Naive thymus-derived CD4-positive, alpha-beta T cell (primary cell): ENCODE results near the gene ZNF248. TPM values are rescaled to one million over a fixed set of nuclear protein-coding genes. Genes with fewer than 3 reads are reported as not detected.

ENCODE experiments used
- ATAC-seq: fragments of 150-1000 bp; cut with Tn5 transposase; 2 replicates; pipeline ENCODE4 v1.10.0; 2021; ENCODE audit warnings: mild to moderate bottlenecking, moderate library complexity
- CTCF ChIA-PET: fragments of 350-600 bp; sonication (Branson Sonifier 250); formaldehyde crosslinking; loops from one replicate; lab custom pipeline; 2021; ENCODE audit warnings: antibody characterized with exemption; lab: Charles Lee
- POLR2A ChIA-PET: fragments of 350-600 bp; sonication (Branson Sonifier 250); formaldehyde crosslinking; loops from one replicate; lab custom pipeline; 2021; ENCODE audit warnings: antibody characterized with exemption, inconsistent platforms; lab: Charles Lee
- DNase-seq, 9 donors: peaks; one replicate each; pipeline versions ENCODE4 v3.0.0 to v3.0.0-alpha.2; 2020 to 2022; ENCODE audit warnings: mixed read lengths in 1 of 9
- H3K27ac ChIP-seq: one replicate; pipeline ENCODE4 v1.7.0; 2013; ENCODE audit warnings: mild to moderate bottlenecking, low read depth, low read length, moderate library complexity
- H3K27me3 ChIP-seq, 2 donors: one replicate each; pipeline ENCODE4 v1.7.0; 2013; ENCODE audit warnings: low read length in 2 of 2, mild to moderate bottlenecking in 2 of 2, moderate library complexity in 2 of 2; ENCODE audit not compliant: control insufficient read depth in 2 of 2, insufficient read depth in 2 of 2
- H3K36me3 ChIP-seq, 3 experiments: 1 replicate in 2 of 3; 2 replicates in 1 of 3; pipeline ENCODE4 v1.7.0; 2013; ENCODE audit warnings: low read length in 3 of 3, mild to moderate bottlenecking in 3 of 3, moderate library complexity in 1 of 3; ENCODE audit not compliant: insufficient read depth in 3 of 3, control insufficient read depth in 2 of 3
- H3K4me1 ChIP-seq, 2 donors: one replicate each; pipeline ENCODE4 v1.7.0; 2013; ENCODE audit warnings: low read length in 2 of 2, mild to moderate bottlenecking in 2 of 2, moderate library complexity in 1 of 2; ENCODE audit not compliant: control insufficient read depth in 2 of 2, insufficient read depth in 2 of 2
- H3K4me3 ChIP-seq: 2 replicates; pipeline ENCODE4 v1.7.0; 2013; ENCODE audit warnings: mild to moderate bottlenecking, low read length
- H3K9me3 ChIP-seq, 3 experiments: 1 replicate in 2 of 3; 2 replicates in 1 of 3; pipeline ENCODE4 v1.7.0; 2013; ENCODE audit warnings: low read length in 3 of 3; ENCODE audit not compliant: control insufficient read depth in 2 of 3
- H3K27ac Mint-ChIP-seq, 9 donors: one replicate each; pipeline ENCODE4 v1.8.0; 2020 to 2022; ENCODE audit warnings: mixed read lengths in 9 of 9, mild to moderate bottlenecking in 8 of 9, moderate library complexity in 5 of 9, inconsistent platforms in 2 of 9
- H3K27me3 Mint-ChIP-seq, 5 donors: one replicate each; pipeline ENCODE4 v1.8.0; 2021 to 2022; ENCODE audit warnings: mixed read lengths in 5 of 5, mild to moderate bottlenecking in 1 of 5
- H3K36me3 Mint-ChIP-seq, 5 donors: one replicate each; pipeline ENCODE4 v1.8.0; 2020 to 2022; ENCODE audit warnings: mixed read lengths in 5 of 5, mild to moderate bottlenecking in 3 of 5, inconsistent platforms in 1 of 5
- H3K4me1 Mint-ChIP-seq, 7 donors: one replicate each; pipeline ENCODE4 v1.8.0; 2020 to 2022; ENCODE audit warnings: mixed read lengths in 7 of 7, mild to moderate bottlenecking in 3 of 7, inconsistent platforms in 1 of 7
- H3K4me3 Mint-ChIP-seq, 10 donors: one replicate each; pipeline ENCODE4 v1.8.0; 2020 to 2022; ENCODE audit warnings: mild to moderate bottlenecking in 10 of 10, mixed read lengths in 10 of 10, moderate library complexity in 6 of 10, inconsistent platforms in 2 of 10
- H3K9me3 Mint-ChIP-seq, 11 donors: one replicate each; pipeline ENCODE4 v1.8.0; 2020 to 2022; ENCODE audit warnings: mixed read lengths in 11 of 11, mild to moderate bottlenecking in 4 of 11, inconsistent platforms in 1 of 11, moderate library complexity in 1 of 11
- intact Hi-C, 2 donors: fragments of 100-400 bp; cut with micrococcal nuclease; formaldehyde crosslinking; loops; one replicate each; pipeline ENCODE4 v1.15.1; 2023
- polyA plus RNA-seq, 2 donors: library from polyadenylated mRNA; unstranded; fragments of 300-500 nt; fragmentation: Illumina TruSeq; gene quantifications; one replicate each; pipeline ENCODE4 v1.2.3, GENCODE V29; 2021
- total RNA-seq, 6 experiments: library from RNA in 5 of 6; stranded (reverse) in 5 of 6; gene quantifications; 1 replicate in 5 of 6; 2 replicates in 1 of 6; pipeline ENCODE4 v1.2.3 and lab custom pipeline; 2021 to 2026

The ZNF248 gene
- total and polyA plus RNA-seq, 7 experiments from 2014 or later = 4.3 to 26.9 (median 6.8) TPM

DNA sequence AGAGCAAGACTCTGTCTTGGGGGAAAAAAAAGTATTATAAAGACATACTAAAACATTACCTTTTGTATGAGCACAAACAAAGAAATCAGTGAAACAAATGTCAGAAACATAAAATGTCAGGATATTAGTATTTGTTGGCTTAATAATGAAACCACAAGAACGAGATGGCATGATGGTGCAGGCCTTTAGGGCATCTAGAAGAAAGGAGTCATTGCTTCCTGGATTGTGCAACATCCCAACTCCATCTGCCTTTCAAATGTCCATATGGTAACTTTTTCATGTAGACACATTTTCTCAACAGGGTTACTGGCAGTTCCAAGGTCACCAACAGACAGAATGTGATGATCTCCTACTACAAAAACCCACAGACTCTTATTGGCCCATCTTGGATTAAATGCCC lies 96.6 kb downstream of the ZNF248 start:
- peaks cover 21 to 90% (median 46%) of the 10 kb centered on the region in 11 donors for H3K9me3 Mint-ChIP-seq
- no peaks in the 10 kb centered on the region for H3K27me3 Mint-ChIP-seq
- POLR2A ChIA-PET = no interaction called here
- no peaks in the 10 kb centered on the region for H3K36me3 ChIP-seq
- no peak overlapping the region for H3K27ac ChIP-seq
- H3K4me1 Mint-ChIP-seq = no peaks in the 10 kb centered on the region
- H3K27ac Mint-ChIP-seq = no peak overlapping the region
- H3K4me3 ChIP-seq = no peak overlapping the region
- H3K36me3 Mint-ChIP-seq = peaks cover 0 to 34% (median 28%) of the 10 kb centered on the region in 5 donors
- H3K9me3 ChIP-seq = peaks cover 0 to 35% (median 0%) of the 10 kb centered on the region in 3 experiments
- DNase-seq (no peak), ATAC-seq (no peak)
- intact Hi-C loops = no loop called here
- CTCF ChIA-PET = no interaction called here
- no peaks in the 10 kb centered on the region for H3K4me1 ChIP-seq
- H3K4me3 Mint-ChIP-seq = no peak overlapping the region
- no peaks in the 10 kb centered on the region for H3K27me3 ChIP-seq

DNA sequence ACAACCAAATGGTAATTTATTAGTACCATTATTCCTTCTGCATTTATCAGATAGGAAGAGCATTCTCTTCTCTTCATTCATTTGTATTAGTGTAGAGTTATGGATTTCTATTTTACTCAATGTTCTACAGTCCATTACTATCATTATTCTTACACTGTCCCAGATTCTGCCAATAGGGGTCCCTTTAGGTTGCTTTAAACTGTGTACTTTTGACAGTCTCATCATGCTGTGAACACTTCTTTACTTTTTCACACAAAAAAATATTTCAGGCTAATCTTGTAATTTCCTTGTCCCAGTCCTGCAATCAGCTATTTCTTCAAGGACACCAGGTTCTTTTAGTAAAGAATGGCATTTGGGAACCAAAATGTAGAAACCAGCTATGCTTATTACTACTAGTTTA lies 99.3 kb downstream of the ZNF248 start:
- H3K27me3 ChIP-seq = no peaks in the 10 kb centered on the region
- no peak overlapping the region for H3K4me3 ChIP-seq
- H3K9me3 ChIP-seq = peaks cover 0 to 37% (median 0%) of the 10 kb centered on the region in 3 experiments
- peaks cover 0 to 36% (median 24%) of the 10 kb centered on the region in 5 donors for H3K36me3 Mint-ChIP-seq
- intact Hi-C loops = no loop called here
- no peak overlapping the region for H3K27ac Mint-ChIP-seq
- no peaks in the 10 kb centered on the region for H3K27me3 Mint-ChIP-seq
- H3K36me3 ChIP-seq = no peaks in the 10 kb centered on the region
- ChIA-PET POLR2A (no interaction called here), CTCF (no interaction called here)
- ATAC-seq = no peak
- H3K4me1 Mint-ChIP-seq = peaks cover 0 to 2% (median 0%) of the 10 kb centered on the region in 7 donors
- DNase-seq = no peak
- H3K4me3 Mint-ChIP-seq = no peak overlapping the region
- no peaks in the 10 kb centered on the region for H3K4me1 ChIP-seq
- H3K9me3 Mint-ChIP-seq = peaks cover 20 to 81% (median 41%) of the 10 kb centered on the region in 11 donors
- no peak overlapping the region for H3K27ac ChIP-seq

DNA sequence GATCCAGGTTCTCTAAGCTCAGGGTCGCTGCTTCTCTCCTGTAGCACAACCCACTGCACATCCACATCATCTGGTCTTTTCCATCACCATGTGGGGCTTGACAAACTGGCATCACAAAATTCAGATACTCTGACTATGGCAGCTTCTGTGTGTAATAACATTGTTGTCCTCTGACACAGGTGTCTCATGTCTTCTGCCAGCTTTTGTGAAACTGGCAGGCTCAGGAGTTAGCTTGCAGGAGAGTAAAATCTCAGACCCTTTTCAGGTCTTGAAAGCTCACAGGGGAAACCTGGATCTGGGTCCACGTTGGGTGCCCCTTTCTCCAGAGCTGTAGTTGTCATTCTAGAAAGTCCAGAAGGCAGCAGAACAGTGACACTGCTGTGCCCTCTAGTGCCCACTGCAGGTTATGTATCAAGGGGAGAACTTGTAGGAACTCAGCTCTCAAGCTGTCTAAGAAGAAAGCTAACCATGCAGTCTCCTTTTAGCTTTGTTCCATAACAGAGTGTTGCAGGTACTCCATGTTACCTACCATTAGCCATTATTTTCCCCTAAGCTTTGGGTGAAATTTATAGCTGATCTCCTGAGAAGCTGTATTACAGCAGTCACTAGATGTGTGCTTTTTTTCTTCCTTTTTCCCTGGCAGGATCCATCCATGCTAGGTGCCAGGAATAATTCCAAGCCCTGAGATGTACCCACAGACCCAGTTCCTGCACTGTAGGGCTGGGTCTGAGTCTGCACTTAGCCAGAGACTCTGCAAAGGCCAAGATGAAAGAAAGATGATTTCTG lies 102.7 kb downstream of the ZNF248 start:
- no peak for DNase-seq
- H3K36me3 ChIP-seq = no peaks in the 10 kb centered on the region
- CTCF ChIA-PET = no interaction called here
- no peaks in the 10 kb centered on the region for H3K4me1 ChIP-seq
- no peaks in the 10 kb centered on the region for H3K27me3 Mint-ChIP-seq
- POLR2A ChIA-PET = no interaction called here
- peaks cover 14 to 77% (median 28%) of the 10 kb centered on the region in 11 donors for H3K9me3 Mint-ChIP-seq
- ATAC-seq = no peak
- no peaks in the 10 kb centered on the region for H3K27me3 ChIP-seq
- no peak overlapping the region for H3K4me3 ChIP-seq
- no peak overlapping the region for H3K4me3 Mint-ChIP-seq
- H3K36me3 Mint-ChIP-seq = peaks cover 0 to 19% (median 17%) of the 10 kb centered on the region in 5 donors
- H3K9me3 ChIP-seq = peaks cover 0 to 42% (median 0%) of the 10 kb centered on the region in 3 experiments
- no peak overlapping the region for H3K27ac ChIP-seq
- H3K4me1 Mint-ChIP-seq = peaks cover 0 to 2% (median 0%) of the 10 kb centered on the region in 7 donors
- H3K27ac Mint-ChIP-seq = no peak overlapping the region
- intact Hi-C loops = no loop called here

DNA sequence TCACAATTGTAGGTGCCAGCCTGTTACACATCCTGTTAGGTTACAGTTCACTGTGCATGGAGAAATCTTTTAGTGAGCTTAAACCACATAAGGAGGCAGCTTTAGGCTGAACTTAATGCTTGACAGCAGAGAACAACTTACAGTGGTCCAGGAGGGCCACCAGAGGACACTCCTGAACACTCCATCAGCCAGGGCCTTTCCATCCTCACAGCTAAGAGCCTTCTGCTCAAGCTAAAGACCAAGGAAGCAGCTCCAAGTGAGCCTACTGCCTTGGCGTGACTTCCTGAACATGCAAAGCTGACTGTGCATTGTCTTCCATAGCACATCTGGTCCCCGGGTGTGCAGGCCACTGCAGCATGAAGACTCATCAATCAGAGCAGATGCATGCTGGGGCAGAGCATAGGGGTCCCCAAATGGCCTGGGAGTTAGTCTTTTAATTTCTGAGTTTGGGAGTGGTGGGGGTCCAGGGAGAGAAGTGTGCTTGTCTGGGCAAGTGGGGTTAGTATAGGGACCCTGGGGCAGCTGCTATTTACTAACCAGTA lies 105.0 kb downstream of the ZNF248 start:
- ATAC-seq = no peak
- Histone ChIP-seq H3K4me3 (no peak overlapping the region), H3K36me3 (no peaks in the 10 kb centered on the region), H3K9me3 (peaks cover 0 to 46% (median 0%) of the 10 kb centered on the region in 3 experiments), H3K27ac (no peak overlapping the region), H3K27me3 (no peaks in the 10 kb centered on the region), H3K4me1 (no peaks in the 10 kb centered on the region)
- Mint-ChIP-seq H3K9me3 (peaks cover 11 to 75% (median 25%) of the 10 kb centered on the region in 11 donors), H3K27me3 (no peaks in the 10 kb centered on the region), H3K4me1 (peaks cover 0 to 2% (median 0%) of the 10 kb centered on the region in 7 donors), H3K27ac (no peak overlapping the region), H3K36me3 (peaks cover 0 to 9% (median 7%) of the 10 kb centered on the region in 5 donors), H3K4me3 (no peak overlapping the region)
- POLR2A ChIA-PET = no interaction called here
- DNase-seq = no peak
- CTCF ChIA-PET = no interaction called here
- intact Hi-C loops = no loop called here

DNA sequence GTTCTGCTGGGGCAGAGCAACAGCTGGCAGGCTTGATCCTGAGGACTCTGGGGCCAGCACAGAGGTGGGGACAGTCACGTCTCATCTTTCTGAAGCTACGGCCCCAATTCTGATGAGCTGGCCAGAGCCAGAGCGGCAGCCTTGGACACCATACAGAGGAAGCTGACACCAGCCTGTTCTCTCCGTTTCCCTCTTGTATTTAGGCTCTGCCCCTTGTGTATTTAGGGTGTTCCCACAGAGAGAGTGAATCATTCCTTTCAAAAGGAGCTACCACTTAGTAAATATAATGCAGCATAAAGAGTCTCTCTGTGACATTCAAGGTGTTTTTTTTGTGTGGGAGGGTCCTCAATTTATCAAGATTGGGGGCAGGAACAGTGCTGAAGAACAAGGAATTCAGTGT lies 109.2 kb downstream of the ZNF248 start:
- no peak overlapping the region for H3K27ac ChIP-seq
- H3K27me3 Mint-ChIP-seq = no peaks in the 10 kb centered on the region
- H3K4me3 ChIP-seq = no peak overlapping the region
- H3K4me1 ChIP-seq = no peaks in the 10 kb centered on the region
- H3K9me3 ChIP-seq = peaks cover 0 to 31% (median 0%) of the 10 kb centered on the region in 3 experiments
- no peak overlapping the region for H3K4me3 Mint-ChIP-seq
- H3K27me3 ChIP-seq = no peaks in the 10 kb centered on the region
- ATAC-seq (no peak), DNase-seq (no peak)
- H3K9me3 Mint-ChIP-seq = peaks cover 10 to 70% (median 23%) of the 10 kb centered on the region in 11 donors
- H3K36me3 ChIP-seq = no peaks in the 10 kb centered on the region
- no peak overlapping the region for H3K27ac Mint-ChIP-seq
- H3K4me1 Mint-ChIP-seq = no peaks in the 10 kb centered on the region
- POLR2A ChIA-PET = no interaction called here
- H3K36me3 Mint-ChIP-seq = peaks cover 0 to 5% (median 0%) of the 10 kb centered on the region in 5 donors
- CTCF ChIA-PET = no interaction called here
- intact Hi-C loops = no loop called here

DNA sequence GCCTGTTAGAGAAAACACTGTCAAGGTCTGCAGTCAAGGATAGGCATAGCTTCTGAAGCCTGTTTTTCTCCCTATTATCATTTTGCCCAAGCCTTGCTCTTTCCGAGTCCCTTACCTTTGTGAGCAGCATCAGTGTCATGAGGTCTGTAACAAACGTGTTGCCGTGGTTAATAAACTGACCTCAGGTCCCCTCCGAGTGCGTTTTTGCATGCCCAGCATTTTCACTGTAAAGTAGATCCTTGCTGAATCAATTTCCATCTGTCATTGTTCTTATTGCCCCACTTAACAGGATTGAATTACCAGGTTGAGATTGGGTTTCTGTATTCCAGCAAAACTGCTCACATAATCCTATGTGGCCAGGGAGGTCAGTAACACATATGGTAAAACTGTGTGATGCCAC lies 110.3 kb downstream of the ZNF248 start:
- no peaks in the 10 kb centered on the region for H3K4me1 ChIP-seq
- POLR2A ChIA-PET = no interaction called here
- CTCF ChIA-PET = no interaction called here
- ATAC-seq (no peak), DNase-seq (no peak)
- no peak overlapping the region for H3K4me3 ChIP-seq
- H3K4me1 Mint-ChIP-seq = no peaks in the 10 kb centered on the region
- H3K4me3 Mint-ChIP-seq = no peak overlapping the region
- peaks cover 7 to 64% (median 19%) of the 10 kb centered on the region in 11 donors for H3K9me3 Mint-ChIP-seq
- H3K27ac ChIP-seq = no peak overlapping the region
- H3K27ac Mint-ChIP-seq = no peak overlapping the region
- peaks cover 0 to 5% (median 0%) of the 10 kb centered on the region in 5 donors for H3K36me3 Mint-ChIP-seq
- H3K27me3 Mint-ChIP-seq = no peaks in the 10 kb centered on the region
- H3K27me3 ChIP-seq = no peaks in the 10 kb centered on the region
- intact Hi-C loops = no loop called here
- no peaks in the 10 kb centered on the region for H3K36me3 ChIP-seq
- peaks cover 0 to 20% (median 0%) of the 10 kb centered on the region in 3 experiments for H3K9me3 ChIP-seq
